ENCODE data around the gene ALK.

ALK gene

DNA sequence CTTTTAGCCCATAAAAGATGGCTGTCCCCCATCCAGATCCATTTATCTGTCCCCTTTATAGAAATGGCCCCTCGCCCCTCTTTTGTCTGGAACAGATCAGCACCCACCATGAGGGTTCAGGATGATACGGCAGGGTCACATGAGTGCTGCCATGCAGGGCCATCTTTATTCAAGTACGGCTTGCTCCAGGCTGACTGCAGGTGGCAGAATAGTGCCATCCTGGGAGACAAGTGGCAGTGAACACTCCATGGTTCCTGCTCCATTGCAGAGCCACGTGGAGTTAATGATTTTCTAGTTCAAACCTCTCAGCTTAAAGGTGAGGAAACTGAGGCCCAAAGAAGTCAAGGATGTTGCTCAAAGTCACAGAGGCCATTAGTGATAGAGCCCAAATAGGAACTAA lies 625.5 kb downstream of the ALK start:
- no peak for DNase-seq

DNA sequence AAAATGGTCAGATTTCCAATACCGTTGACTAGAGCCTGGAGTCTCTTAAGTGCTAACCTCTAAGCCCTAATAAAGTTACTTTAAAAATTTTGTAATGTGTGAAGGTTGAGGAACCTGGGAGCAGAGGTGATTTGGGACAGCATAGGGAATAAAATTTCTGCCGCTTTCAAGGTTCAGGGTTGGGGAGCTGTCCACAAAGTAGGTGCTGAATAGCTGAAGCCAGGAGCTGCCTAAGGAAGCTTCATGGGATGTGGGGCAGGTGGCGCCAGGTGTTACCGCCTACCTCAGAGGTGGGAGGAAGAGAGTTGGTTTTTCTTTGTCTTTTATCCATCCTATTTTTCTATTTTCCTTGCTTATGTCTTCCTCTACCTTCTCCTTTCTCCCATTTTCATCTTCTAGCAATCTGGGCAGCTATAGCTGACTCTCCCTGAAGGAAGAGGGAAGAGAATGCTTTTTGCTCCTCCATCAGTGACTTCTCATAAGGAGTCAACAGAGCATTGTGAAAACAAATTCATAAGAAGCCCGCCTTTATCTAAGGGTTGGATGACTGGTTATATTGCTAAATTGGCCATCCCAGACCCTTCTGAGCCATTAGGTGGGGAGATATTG lies 627.5 kb downstream of the ALK start:
- DNase-seq, result no peak

- DNase-seq, result no peak
Measured at GRCh38 chr2:29290293-29291047, 630.9 kb downstream of the ALK start.

GRCh38 chr2:29284671-29285070 lies 636.7 kb downstream of the ALK start:
- DNase-seq, result no peak

DNA sequence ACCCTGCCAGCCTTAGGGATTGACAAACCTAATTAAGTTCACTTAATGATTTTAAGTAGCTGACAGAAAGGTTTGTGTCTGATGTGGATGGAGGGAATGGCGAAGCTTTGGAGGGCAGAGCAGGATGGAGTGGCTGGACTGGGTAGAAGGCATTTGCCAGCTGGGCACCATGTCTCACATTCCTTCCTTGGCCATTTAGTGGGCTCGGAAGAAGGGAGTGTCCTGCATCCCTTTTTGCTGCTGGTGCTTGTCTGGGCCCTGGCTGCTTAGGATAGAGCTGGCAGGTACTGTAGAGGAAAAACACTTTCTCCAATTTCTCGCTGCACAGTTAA lies 639.5 kb downstream of the ALK start:
- DNase-seq, result no peak

- no peak for DNase-seq
Measured at GRCh38 chr2:29281086-29281915, 640.1 kb downstream of the ALK start.

- no peak for DNase-seq
Measured at GRCh38 chr2:29278966-29279365, 642.4 kb downstream of the ALK start.

GRCh38 chr2:29276151-29276550 lies 645.2 kb downstream of the ALK start:
- DNase-seq, result no peak

GRCh38 chr2:29275186-29275585 lies 646.2 kb downstream of the ALK start:
- no peak for DNase-seq

DNA sequence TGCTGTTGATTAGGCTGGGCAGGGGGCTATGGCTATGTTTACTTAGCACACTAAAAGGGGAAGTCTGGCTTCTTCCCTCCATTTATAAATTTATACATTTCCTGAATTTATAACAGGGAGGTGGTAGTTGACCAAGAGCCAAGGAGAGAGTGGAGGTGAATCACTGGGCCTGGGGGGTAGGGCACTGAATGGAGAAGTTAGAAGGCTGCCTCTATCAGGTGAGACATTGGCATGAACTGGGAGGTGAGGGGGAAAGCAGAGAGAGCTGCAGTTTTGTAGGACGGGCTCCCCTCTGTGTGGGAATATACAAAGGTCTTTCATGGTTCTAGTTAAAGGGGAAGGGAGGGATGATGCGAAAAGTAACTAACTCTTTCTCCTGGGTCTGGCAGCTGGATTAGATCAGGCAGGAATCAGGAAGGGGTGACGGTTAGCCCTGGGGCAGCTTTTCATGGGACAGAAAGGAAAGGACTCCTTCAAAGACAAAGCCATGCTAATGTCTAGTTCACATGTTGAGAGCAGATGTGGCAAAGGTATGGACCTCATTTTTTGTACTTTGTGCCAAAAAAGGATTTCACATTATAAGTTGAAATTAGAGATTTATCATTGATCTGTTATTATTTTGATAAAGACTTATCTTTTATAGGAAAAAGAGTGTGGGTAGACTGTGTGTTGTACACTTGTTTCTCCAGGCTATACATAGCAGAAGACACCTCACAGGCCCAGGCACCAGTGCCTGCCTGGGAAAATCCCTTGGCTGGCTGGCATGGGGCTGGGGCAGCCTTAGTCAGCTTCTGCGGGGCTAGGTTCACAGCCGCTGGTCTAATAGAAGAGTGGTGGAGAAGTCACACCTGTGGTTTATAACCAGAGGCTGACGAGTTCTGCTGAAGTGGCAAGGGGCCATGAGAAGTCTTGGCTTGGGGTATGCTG lies 647.4 kb downstream of the ALK start:
- no peak for DNase-seq

GRCh38 chr2:29273004-29273684 lies 648.2 kb downstream of the ALK start:
- DNase-seq, result no peak

GRCh38 chr2:29272311-29272710 lies 649.1 kb downstream of the ALK start:
- DNase-seq, result no peak

- DNase-seq, result no peak
Measured at GRCh38 chr2:29270701-29271121, 650.7 kb downstream of the ALK start.

DNA sequence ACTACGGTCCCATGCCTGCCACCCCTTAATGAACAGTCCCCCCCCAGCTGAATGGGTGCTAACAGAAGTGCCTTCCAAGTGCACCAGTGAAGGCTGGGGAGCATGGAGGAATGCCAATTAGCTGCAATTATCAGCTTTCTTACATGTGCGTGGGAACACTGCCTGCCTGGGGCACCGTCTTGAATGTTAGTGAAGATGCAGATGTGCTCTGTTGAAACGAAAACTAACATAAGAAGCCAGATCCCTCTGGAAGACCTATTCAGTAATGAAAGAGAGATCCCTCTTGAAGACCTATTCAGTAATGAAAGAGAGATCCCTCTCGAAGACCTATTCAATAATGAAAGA lies 651.6 kb downstream of the ALK start:
- DNase-seq, result no peak

- no peak for DNase-seq
Measured at GRCh38 chr2:29269095-29269764, 652.2 kb downstream of the ALK start.

GRCh38 chr2:29267720-29268119 lies 653.7 kb downstream of the ALK start:
- no peak for DNase-seq

DNA sequence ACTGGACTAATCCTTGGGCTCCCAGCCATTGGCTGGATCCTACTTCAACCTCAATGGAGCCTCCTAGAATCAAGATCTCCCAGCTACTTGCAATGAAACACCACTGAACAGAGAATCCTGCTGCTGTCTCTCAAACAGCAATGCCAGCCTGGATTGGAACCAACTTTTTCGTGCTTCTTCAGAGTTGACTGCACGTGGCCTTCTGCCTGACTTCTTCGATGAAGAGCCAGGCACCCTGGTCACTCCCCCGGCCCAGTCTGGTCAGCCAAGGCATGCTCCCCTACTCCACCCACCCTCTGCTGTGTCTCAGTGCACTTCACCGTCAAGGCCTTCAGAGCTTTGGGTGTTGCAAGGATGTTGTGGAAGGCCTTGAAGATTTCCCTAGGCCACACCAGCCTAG lies 657.5 kb downstream of the ALK start:
- DNase-seq, result no peak

DNA sequence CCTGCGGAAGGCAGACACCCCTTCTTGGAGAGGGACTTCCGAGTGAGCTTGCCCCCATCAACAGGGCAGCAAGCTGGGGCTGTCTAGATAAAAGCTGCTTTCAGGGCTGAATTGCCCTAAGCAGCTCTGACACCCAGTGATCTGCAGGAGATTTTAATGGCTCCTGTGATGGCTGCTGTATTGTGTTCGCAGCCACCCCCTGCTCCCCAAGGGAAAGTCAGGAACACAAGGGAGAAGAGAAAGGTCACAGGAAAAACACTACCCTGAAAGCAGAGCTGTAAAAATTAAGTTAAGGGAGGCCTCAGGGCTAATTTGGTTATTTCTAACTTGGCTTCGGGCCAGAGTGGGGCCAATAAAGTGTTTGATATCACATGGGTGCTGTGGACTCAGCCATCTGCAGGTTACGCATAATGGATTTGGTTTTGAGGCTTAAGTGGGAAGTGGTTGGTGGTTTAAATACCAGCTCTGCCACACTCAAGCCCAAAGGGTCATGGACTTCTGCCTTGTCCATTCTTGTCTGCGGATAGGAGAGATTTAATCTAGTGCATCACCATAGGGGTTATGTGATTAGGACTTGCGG lies 658.6 kb downstream of the ALK start:
- DNase-seq, result no peak

GRCh38 chr2:29261003-29261402 lies 660.4 kb downstream of the ALK start:
- no peak for DNase-seq

DNA sequence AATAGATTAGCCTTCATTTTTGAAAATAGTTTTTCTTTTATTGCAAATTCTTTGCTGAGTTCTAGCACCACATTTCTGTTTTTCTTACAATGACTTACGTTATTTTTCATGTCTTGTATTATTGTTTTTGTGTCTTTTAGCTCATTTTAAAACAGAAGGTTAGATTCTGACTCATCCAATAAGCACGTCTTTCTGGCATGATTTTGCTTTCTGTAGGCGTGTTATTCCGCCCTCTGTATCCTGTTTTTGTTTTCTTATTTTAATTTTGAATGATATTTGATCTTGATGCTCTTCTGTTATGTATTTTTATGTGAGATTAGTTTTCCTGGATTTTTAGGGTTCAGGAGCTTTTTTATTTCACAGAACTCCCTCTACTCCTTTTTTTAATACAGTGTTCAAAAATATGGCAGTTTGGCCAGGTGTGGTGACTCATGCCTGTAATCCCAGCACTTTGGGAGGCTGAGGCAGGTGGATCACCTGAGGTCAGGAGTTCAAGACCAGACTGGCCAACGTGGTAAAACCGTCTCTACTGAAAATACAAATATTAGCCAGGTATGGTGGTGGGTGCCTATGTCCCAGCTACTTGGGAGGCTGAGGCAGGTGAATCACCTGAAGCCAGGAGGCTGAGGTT lies 661.1 kb downstream of the ALK start:
- DNase-seq, result no peak

DNA sequence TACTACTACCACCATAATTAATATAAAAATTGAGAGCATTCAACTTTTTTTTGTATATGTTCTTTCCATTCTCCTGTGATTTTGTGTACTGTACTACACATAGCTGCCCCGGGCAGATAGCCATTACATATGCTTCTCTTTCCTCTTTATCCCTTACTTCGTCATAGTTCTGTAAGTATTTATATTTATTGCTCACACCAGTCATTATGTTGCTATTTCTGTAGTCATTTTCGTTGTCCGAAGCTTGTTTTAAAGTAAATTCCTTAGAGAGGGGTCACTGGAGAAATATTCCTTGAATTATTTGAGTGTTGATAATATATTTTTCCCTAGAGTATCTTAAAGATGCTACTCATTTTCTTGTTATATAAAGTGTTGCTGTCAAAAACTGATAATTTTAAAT lies 662.2 kb downstream of the ALK start:
- DNase-seq, result no peak
